ENCODE measurements around the gene KPNA4. TPM values are rescaled to one million over a fixed set of nuclear protein-coding genes. Genes with fewer than 3 reads are reported as not detected.

KPNA4 gene
- total RNA-seq, 1 donor, result 46.0 TPM

- DNase-seq (ENCODE audit: low read depth), result peak; percentile 97
- H3K4me3 ChIP-seq (ENCODE audit: low read depth, low read length), result peak within 1 kb of the TSS; percentile 94
- TF ChIP-seq CTCF (IDR thresholded peaks at IDR 0.05; ENCODE audit: insufficient read depth, low read length), result no peak
Observed at GRCh38 chr3:160449636-160450598, 115.5 kb downstream of the KPNA4 start, which contains the start of gene TRIM59. Gene TRIM59, minus strand, starts transcription at chr3:160449786. Its CDS starts 10,603 bp downstream, at chr3:160439183.

- DNase-seq (ENCODE audit: low read depth), result peak; percentile 46
- H3K4me3 ChIP-seq (ENCODE audit: low read depth, low read length), result peak overlapping the region; percentile 94
- TF ChIP-seq CTCF (IDR thresholded peaks at IDR 0.05; ENCODE audit: insufficient read depth, low read length), result no peak
Observed at GRCh38 chr3:160448845-160449635, 116.3 kb downstream of the KPNA4 start.

- peak; percentile 55 for DNase-seq (ENCODE audit: low read depth)
- peak overlapping the region; percentile 32 for H3K4me3 ChIP-seq (ENCODE audit: low read depth, low read length)
- TF ChIP-seq CTCF (IDR thresholded peaks at IDR 0.05; ENCODE audit: insufficient read depth, low read length), result no peak
Observed at GRCh38 chr3:160447544-160447943, 117.8 kb downstream of the KPNA4 start.

GRCh38 chr3:160446522-160447056 is 118.8 kb downstream of the KPNA4 start:
- no peak for DNase-seq (ENCODE audit: low read depth)
- no peak overlapping the region for H3K4me3 ChIP-seq (ENCODE audit: low read depth, low read length)
- no peak for TF ChIP-seq CTCF (IDR thresholded peaks at IDR 0.05; ENCODE audit: insufficient read depth, low read length)

GRCh38 chr3:160445854-160446253 is 119.5 kb downstream of the KPNA4 start:
- H3K4me3 ChIP-seq (ENCODE audit: low read depth, low read length), result no peak overlapping the region
- TF ChIP-seq CTCF (IDR thresholded peaks at IDR 0.05; ENCODE audit: insufficient read depth, low read length), result no peak
- no peak for DNase-seq (ENCODE audit: low read depth)

Small RNA genes lying within 50 kb of the gene (small RNA-seq; reads per million reads assigned to genes)
- gene RNU7-136P, result not detected

Other genes with a start within 250 kb of the KPNA4 start
- 61.0 and 79.2 TPM in 2 replicates for gene IFT80, start 166.3 kb downstream of the KPNA4 start, total RNA-seq (ENCODE audit: low replicate concordance)
- 48.7 and 130 TPM in 2 replicates for gene SMC4, start 165.9 kb downstream of the KPNA4 start, total RNA-seq (ENCODE audit: low replicate concordance)
- 16.5 and 47.8 TPM in 2 replicates for gene TRIM59, start 115.8 kb downstream of the KPNA4 start, total RNA-seq (ENCODE audit: low replicate concordance)
- not detected in 2 replicates for gene ARL14, start 111.6 kb upstream of the KPNA4 start, total RNA-seq (ENCODE audit: low replicate concordance)
- 1.4 and 2.5 TPM in 2 replicates for gene PPM1L, start 190.7 kb upstream of the KPNA4 start, total RNA-seq (ENCODE audit: low replicate concordance)

All from fibroblast of the aortic adventitia (primary cell).